GM23338 (cell line): ENCODE measurements around the gene CIT. TPM values are rescaled to one million over a fixed set of nuclear protein-coding genes. Genes with fewer than 3 reads are reported as not detected.

Experiments
- ATAC-seq: fragments of 200-7000 bp; cut with Tn5 transposase; 3 replicates; pipeline ENCODE4 v1.9.1; 2020
- DNase-seq: peaks from one replicate; pipeline ENCODE4 v3.0.0-alpha.2; 2015; ENCODE audit warnings: low spot score
- H2AFZ ChIP-seq: fragments of 200-600 bp; sonication (generic); 2 replicates; pipeline ENCODE4 v1.8.0; 2016; ENCODE audit warnings: antibody characterized with exemption, mild to moderate bottlenecking, moderate library complexity
- H3F3A ChIP-seq: fragments of 200-600 bp; sonication (generic); replicated peaks from 2 replicates; pipeline ENCODE4 v1.8.0; 2017; ENCODE audit warnings: antibody characterized with exemption, mixed run types, low read depth
- H3K27ac ChIP-seq: fragments of 200-600 bp; sonication (generic); 2 replicates; pipeline ENCODE4 v1.6.1; 2016; ENCODE audit warnings: low read depth
- H3K27me3 ChIP-seq: fragments of 200-600 bp; sonication (generic); 2 replicates; pipeline ENCODE4 v1.8.0; 2016; ENCODE audit warnings: mild to moderate bottlenecking, mixed run types, moderate library complexity; ENCODE audit not compliant: insufficient read depth
- H3K36me3 ChIP-seq: fragments of 200-600 bp; sonication (generic); 2 replicates; pipeline ENCODE4 v1.8.0; 2016; ENCODE audit warnings: mild to moderate bottlenecking; ENCODE audit not compliant: insufficient read depth
- H3K4me1 ChIP-seq: fragments of 200-600 bp; sonication (generic); 2 replicates; pipeline ENCODE4 v1.8.0; 2016; ENCODE audit warnings: mild to moderate bottlenecking, moderate library complexity; ENCODE audit not compliant: insufficient read depth
- H3K4me2 ChIP-seq: fragments of 200-600 bp; sonication (generic); 2 replicates; pipeline ENCODE4 v1.7.1; 2017; ENCODE audit warnings: mixed run types
- H3K4me3 ChIP-seq: fragments of 200-600 bp; sonication (generic); 2 replicates; pipeline ENCODE4 v1.6.1; 2016; ENCODE audit warnings: mixed run types
- H3K79me2 ChIP-seq: fragments of 200-600 bp; sonication (generic); replicated peaks from 2 replicates; pipeline ENCODE4 v1.8.0; 2017; ENCODE audit warnings: mild to moderate bottlenecking; ENCODE audit not compliant: insufficient read depth
- H3K9me2 ChIP-seq: fragments of 200-600 bp; sonication (generic); 2 replicates; pipeline ENCODE4 v1.8.0; 2017; ENCODE audit not compliant: insufficient read depth
- H4K20me1 ChIP-seq: fragments of 200-600 bp; sonication (generic); replicated peaks from 2 replicates; pipeline ENCODE4 v1.8.0; 2017; ENCODE audit warnings: mild to moderate bottlenecking; ENCODE audit not compliant: insufficient read depth
- H3K27ac Mint-ChIP-seq: 2 replicates; pipeline ENCODE4 v1.8.0; 2020; ENCODE audit warnings: inconsistent platforms, mild to moderate bottlenecking, moderate library complexity, mixed read lengths
- H3K27me3 Mint-ChIP-seq: 3 replicates; pipeline ENCODE4 v1.8.0; 2022; ENCODE audit warnings: low read depth, mild to moderate bottlenecking, moderate library complexity, mixed read lengths, inconsistent platforms; ENCODE audit not compliant: insufficient read depth, poor library complexity
- H3K36me3 Mint-ChIP-seq: 3 replicates; pipeline ENCODE4 v1.8.0; 2021; ENCODE audit warnings: low read depth, mild to moderate bottlenecking, inconsistent platforms, moderate library complexity, mixed read lengths
- H3K4me1 Mint-ChIP-seq: 3 replicates; pipeline ENCODE4 v1.8.0; 2020; ENCODE audit warnings: mild to moderate bottlenecking, inconsistent platforms, mixed read lengths
- H3K4me3 Mint-ChIP-seq: 3 replicates; pipeline ENCODE4 v1.8.0; 2021; ENCODE audit warnings: moderate library complexity, mild to moderate bottlenecking, inconsistent platforms, mixed read lengths
- H3K9me3 Mint-ChIP-seq: 3 replicates; pipeline ENCODE4 v1.8.0; 2020; ENCODE audit warnings: moderate library complexity, mild to moderate bottlenecking, inconsistent platforms, mixed read lengths
- CTCF ChIP-seq, 2 experiments: fragments of 200-600 bp in 1 of 2; sonication (generic) in 1 of 2; conservative IDR thresholded peaks; 2 replicates each; pipeline versions ENCODE4 v1.5.1 to v1.6.1; 2016 to 2017; ENCODE audit warnings: antibody characterized with exemption in 2 of 2, low read depth in 2 of 2, mild to moderate bottlenecking in 2 of 2, moderate library complexity in 1 of 2
- EZH2 ChIP-seq: fragments of 200-600 bp; sonication (generic); IDR thresholded peaks from one replicate; pipeline ENCODE4 v1.8.0; 2017; ENCODE audit warnings: antibody characterized with exemption, mild to moderate bottlenecking, low read depth; ENCODE audit not compliant: unreplicated experiment
- EZH2phosphoT487 ChIP-seq: fragments of 200-600 bp; sonication (generic); IDR thresholded peaks from one replicate; pipeline ENCODE4 v1.8.1; 2018; ENCODE audit warnings: antibody characterized with exemption; ENCODE audit not compliant: unreplicated experiment
- POLR2AphosphoS5 ChIP-seq: IDR thresholded peaks from 2 replicates; pipeline ENCODE4 v1.6.1; 2016; ENCODE audit warnings: antibody characterized with exemption, low read depth
- REST ChIP-seq: IDR thresholded peaks from one replicate; pipeline ENCODE4 v1.6.1; 2018; ENCODE audit warnings: antibody characterized with exemption; ENCODE audit not compliant: unreplicated experiment
- STAT1 ChIP-seq: IDR thresholded peaks from one replicate; pipeline ENCODE4 v1.6.1; 2016; ENCODE audit warnings: antibody characterized with exemption; ENCODE audit not compliant: unreplicated experiment
- ZNF331 ChIP-seq: fragments of 250-450 bp; sonication (Bioruptor Pico); IDR thresholded peaks from 2 replicates; pipeline ENCODE4 v1.5.0; 2020; ENCODE audit warnings: low read depth, mild to moderate bottlenecking, moderate library complexity
- ZNF462 ChIP-seq: fragments of 250-450 bp; sonication (Bioruptor Pico); IDR thresholded peaks from 2 replicates; pipeline ENCODE4 v1.5.0; 2020; ENCODE audit warnings: mild to moderate bottlenecking, moderate library complexity
- polyA plus RNA-seq: library from polyadenylated mRNA; unstranded; fragments of >200 nt; fragmentation: Nextera tagmentation; extraction: Ambion mirVana; gene quantifications from 2 replicates; pipeline ENCODE4 v1.2.1, GENCODE V29; 2016
- total RNA-seq: library from RNA; depleted of rRNA; stranded (reverse); fragments of >200 nt; shearing (Covaris generic); gene quantifications from 2 replicates; pipeline ENCODE4 v1.2.3, GENCODE V29; 2014

Gene CIT
- total and polyA plus RNA-seq, 2 experiments from 2014 or later = 9.7 to 47.8 TPM

- TF ChIP-seq ZNF462 (CRISPR knock-in tag) = no peak
- no peak for TF ChIP-seq EZH2
- TF ChIP-seq CTCF (conservative IDR thresholded peaks at IDR 0.05; ENCODE audit: low read depth in 2 of 2) = no peak
- TF ChIP-seq ZNF331 = no peak
- no peak for TF ChIP-seq POLR2AphosphoS5
- TF ChIP-seq STAT1 = no peak
Measured at GRCh38 chr12:119819322-119819721, 57.8 kb downstream of the CIT start (continued).

GRCh38 chr12:119817546-119818343, 59.4 kb downstream of the CIT start:
- peaks cover 48% of the 10 kb centered on the region for H3K36me3 Mint-ChIP-seq
- no peaks in the 10 kb centered on the region for H3K27me3 ChIP-seq

More at GRCh38 chr12:119817546-119818343, 59.4 kb downstream of the CIT start:
- no peak overlapping the region for H3K27ac Mint-ChIP-seq
- DNase-seq (no peak), ATAC-seq (no peak)
- H3K36me3 ChIP-seq = peaks cover 5% of the 10 kb centered on the region
- no peaks in the 10 kb centered on the region for H3F3A ChIP-seq
- H4K20me1 ChIP-seq = peaks cover 8% of the 10 kb centered on the region
- no peaks in the 10 kb centered on the region for H3K9me2 ChIP-seq
- H3K9me3 Mint-ChIP-seq = no peaks in the 10 kb centered on the region
- H3K4me2 ChIP-seq = no peak overlapping the region
- H2AFZ ChIP-seq = no peak overlapping the region
- TF ChIP-seq EZH2phosphoT487 (no peak), REST (no peak)
- H3K4me3 ChIP-seq = no peak overlapping the region
- H3K27ac ChIP-seq = no peak overlapping the region
- H3K4me3 Mint-ChIP-seq = no peak overlapping the region
- H3K4me1 Mint-ChIP-seq = no peaks in the 10 kb centered on the region
- no peaks in the 10 kb centered on the region for H3K4me1 ChIP-seq
- H3K27me3 Mint-ChIP-seq = peaks cover 4% of the 10 kb centered on the region
- H3K79me2 ChIP-seq = no peaks in the 10 kb centered on the region; the same call in 1 of the 2 replicates
